ENCODE measurements around the gene SYNJ1. TPM values are rescaled to one million over a fixed set of nuclear protein-coding genes. Genes with fewer than 3 reads are reported as not detected.
"Not testable (repeated sequence)": the region's sequence is repeated elsewhere in the genome, so short reads cannot be mapped to it uniquely, and the experiment has no call there.

SYNJ1 gene
- polyA plus RNA-seq, 3 donors, result 15.0 to 15.9 (median 15.6) TPM

DNA sequence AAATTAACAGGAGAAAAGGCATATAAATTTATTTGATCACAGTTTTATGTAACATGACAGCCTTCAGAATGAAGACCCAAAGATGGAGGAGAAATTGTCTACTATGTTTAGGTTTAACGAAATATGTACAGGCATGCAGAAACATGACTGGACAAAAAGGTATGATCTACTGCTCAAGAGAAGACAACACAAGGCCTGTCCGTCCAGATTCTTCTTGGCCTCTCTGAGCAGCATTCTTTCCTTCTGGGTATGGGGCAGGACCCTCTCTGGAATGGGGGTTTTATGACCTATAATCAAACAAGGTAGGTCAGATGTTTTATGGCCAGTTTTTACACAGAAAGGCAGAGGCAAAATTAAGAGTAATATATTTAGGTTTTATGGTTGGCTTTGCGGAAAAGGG, 13.5 kb upstream of the SYNJ1 start:
- DNase-seq (ENCODE audit: low read depth in 3 of 3, low spot score in 2 of 3), result no peak

DNA sequence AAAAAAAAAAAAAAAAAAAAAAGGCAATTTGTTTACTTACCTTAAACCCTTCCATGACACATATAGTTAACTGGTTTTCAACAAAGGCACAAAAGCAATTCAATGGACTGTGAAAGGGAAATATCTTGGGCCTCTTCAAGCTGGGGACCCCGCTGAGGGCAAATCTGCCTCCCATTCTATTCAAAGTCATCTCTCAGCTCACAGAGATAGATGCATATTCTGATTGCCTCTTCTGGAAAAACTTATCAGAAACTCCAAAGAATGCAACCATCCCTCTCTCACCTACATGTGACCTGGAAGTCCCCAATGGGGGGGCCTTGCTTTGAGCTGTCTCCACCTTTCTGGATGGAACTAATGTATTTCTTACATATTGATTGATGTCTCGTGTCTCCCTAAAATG, 12.1 kb upstream of the SYNJ1 start:
- DNase-seq (ENCODE audit: low read depth in 3 of 3, low spot score in 2 of 3), result no peak

DNA sequence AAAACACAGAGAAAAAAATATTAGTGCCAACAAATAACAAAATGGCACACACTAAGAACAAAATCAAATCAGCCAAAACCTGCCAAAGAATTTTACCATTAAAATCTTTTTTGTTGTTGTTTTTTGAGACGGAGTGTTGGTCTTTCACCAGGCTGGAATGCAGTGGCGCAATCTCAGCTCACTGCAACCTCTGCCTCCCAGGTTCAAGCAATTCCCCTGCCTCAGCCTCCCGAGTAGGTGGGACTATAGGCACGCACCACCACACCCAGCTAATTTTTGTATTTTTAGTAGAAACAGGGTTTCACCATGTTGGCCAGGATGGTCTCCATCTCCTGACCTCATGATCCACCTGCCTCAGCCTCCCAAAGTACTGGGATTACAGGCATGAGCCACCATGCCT, 8.3 kb upstream of the SYNJ1 start:
- not testable (repeated sequence) for DNase-seq (ENCODE audit: low read depth in 3 of 3, low spot score in 2 of 3)

DNA sequence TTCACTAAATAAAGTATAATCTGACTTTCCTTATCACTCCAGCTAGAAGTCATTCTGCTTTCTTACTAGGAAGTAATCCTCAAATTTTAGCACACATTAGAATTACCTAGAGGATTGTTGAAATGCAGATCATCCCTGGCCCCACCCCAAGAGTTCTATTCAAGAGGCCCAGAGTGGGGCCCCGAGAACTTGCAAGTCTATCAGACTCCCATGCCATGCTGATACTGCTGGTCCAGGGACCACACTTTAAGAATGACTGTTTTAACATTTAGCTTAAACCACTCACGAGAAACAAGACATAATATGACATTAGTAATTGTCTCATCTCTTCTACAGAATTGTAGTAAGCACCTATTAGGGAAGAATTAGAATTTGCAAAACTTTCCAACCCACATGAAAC, 7.7 kb upstream of the SYNJ1 start:
- DNase-seq (ENCODE audit: low read depth in 3 of 3, low spot score in 2 of 3), result no peak

DNA sequence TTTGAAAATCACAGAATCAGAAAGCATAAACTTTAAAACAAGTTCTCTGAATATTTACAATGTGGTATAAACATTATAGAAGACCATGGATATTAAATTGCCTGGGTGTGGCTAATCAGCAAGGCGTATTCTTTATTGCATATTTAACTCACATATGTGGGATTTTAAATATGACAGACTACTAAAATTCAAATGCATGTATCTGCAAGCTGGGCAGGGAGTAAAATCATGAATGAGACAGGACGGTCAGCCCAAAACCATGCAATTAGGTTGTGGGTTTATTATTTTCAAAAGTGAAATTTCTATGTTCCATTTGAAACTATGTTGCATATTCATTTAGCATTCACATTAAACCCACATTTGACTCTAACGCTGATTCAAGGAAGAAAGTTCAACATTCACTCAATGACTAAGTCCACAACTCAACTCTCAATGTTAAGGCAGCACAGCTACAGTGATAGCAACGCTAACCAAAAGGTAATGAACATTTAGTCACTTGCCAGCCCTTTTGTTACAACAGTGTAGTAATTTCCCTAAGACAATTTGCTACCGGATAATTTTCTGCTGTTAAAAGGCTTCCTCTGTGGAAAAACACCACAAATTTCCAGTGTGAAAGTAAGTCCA, 6.3 kb upstream of the SYNJ1 start:
- DNase-seq (ENCODE audit: low read depth in 3 of 3, low spot score in 2 of 3), result no peak

DNA sequence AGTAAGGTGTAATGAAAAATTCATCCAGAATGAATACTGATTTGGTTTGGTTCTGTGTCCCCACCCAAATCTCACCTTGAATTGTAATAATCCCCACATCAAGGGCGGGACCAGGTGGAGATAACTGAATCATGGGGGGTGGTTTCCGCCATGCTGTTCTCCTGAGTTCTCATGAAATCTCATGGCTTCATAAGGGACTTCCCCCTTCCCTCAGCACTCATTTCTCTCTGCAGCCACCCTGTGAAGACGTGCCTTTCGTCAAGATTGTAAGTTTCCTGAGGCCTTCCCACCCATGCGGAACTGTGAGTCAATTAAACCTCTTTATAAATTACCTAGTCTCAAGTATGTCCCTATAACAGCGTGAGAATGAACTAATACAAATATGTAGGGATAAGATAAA, 5.5 kb upstream of the SYNJ1 start:
- no peak for DNase-seq (ENCODE audit: low read depth in 3 of 3, low spot score in 2 of 3)

DNA sequence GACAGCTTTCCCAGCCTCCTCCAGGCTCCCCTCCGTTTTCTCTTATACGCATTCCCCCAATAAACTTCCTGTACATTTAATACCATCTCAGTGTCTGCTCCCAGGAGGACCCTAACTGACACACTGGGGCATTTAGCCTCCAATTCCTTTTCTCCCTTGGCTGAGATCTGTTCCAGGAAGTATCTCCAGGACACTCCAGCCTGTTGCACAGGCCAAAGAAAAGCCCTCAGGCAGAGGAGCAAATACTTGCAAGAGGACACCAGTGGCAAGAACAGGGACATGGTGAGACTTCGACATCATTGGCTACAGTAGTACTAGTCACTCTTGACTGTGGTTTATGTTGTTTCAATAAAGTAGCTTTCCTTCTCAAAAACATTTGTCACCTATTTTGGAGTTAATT, 4.7 kb upstream of the SYNJ1 start:
- DNase-seq (ENCODE audit: low read depth in 3 of 3, low spot score in 2 of 3), result no peak

DNA sequence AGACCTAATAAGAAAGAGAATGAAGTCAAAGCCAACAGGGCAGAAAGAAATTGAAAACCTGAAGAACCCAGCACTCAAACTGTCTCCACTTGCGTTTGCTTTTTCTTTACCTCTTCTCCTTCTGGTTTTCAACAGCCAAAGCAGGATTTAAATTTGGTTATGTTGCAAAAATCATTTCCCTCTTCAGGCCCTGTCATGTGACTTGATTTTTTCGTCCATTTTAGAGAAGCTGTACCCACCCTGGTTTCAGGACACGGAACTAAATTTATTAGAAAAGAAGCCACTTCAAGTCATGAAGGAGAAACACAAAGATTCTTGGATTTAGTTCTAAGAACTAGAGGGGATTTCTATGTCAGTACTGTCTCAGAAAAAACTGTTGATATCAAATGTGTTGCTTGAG, 1.0 kb upstream of the SYNJ1 start:
- DNase-seq (ENCODE audit: low read depth in 3 of 3, low spot score in 2 of 3), result no peak

DNA sequence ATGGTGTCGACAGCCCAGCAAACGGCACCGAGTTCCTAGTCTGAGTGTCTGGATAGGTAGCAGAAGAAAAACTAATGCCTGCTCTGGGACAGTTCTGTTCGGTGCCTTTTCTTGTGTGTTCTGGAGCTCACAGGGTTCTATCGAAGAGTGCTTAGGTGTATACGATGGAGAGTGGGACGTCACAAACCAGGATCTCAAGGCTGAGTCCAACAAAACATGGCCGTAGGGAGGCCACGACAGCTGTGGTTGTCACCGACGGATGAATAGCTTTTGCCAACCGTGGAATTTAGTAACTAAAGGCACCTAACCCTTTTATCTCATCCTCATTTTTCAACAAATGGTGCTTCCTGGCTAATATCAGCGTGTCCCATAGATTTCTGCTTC, 635 bp upstream of the SYNJ1 start:
- no peak for DNase-seq (ENCODE audit: low read depth in 3 of 3, low spot score in 2 of 3)

DNA sequence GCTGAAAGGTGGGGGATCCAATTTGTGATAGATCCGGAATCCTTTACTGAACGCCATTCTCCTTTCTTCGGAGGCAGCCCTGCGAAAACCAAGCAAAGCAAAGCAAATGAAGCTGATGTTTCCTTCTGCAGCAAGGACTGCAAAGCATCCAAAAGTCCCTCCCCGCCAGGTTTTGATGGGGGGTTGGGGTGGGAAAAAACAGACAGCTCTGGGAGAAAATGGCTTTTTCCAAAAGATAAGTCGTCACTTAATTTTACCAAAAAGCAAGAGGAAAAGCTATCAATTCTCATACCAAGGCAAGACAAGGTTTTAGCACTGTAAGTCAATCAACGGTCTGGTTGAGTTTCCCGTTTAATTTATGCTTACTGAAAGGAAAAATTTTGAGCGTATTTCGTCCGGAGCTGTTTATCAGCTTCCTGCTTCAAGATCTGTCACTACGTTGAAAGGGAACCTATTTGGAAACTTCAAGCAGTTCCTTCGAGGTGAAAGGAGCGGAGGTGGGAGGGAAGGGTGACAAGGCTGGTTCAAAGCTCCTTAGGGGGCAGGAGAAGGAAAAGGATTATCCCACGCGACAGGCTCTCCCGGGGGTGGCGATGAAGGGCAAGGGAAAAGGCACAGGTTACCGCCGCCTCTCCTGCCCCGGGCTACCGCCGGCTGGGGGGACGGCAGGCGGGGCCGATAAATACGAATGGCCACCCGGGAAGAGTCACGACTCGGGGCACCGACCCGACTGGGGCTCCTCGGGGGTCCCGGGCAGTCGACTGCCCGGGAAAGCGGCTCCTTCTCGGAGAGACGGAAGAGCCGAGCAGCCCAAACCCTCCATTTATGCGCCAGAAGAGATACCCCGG, 750 bp downstream of the SYNJ1 start:
- peak in 1 of 3 donors; percentile 31 for DNase-seq (ENCODE audit: low read depth in 3 of 3, low spot score in 2 of 3)

DNA sequence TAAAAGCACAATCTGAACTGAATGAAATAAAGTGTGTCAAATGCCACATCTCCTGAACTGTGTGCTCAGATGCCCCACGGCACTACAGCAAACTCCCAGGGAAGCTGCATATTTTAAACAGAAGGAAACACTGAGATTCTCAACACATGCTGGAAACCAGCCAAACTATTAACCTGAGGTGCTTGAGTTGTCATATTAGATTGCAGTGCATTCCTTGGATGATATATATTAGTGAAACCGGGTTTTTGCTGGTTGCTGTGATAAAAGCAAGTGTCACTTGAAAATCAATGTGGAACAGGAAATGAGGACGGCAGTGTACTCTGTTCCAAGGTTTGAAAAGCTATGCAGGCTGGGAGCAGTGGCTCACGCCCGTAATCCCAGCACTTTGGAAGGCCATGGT, 8.7 kb downstream of the SYNJ1 start:
- DNase-seq (ENCODE audit: low read depth in 3 of 3, low spot score in 2 of 3), result no peak

DNA sequence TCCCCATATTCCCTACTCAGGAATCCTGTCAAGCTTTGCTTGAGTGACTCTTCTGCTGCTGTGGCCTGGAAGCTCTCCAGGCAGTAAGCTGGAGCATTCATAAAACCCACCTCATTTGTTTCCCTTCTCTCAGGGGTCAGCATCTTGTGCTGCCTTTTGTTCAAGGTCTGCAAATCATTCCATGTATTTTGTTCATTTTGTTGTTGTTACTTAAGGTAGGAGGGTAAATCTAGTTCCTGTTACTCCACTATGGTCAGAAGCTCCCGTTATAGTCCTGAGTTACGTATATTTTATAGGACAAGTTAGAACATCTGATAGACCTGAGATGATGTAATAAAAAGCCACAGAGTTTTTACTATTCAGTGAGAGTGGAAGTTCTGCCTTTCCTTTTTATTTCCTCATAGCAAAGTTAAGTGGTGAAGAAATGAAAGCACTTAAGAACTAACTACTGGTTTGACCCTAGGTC, 9.9 kb downstream of the SYNJ1 start:
- DNase-seq (ENCODE audit: low read depth in 3 of 3, low spot score in 2 of 3), result no peak

DNA sequence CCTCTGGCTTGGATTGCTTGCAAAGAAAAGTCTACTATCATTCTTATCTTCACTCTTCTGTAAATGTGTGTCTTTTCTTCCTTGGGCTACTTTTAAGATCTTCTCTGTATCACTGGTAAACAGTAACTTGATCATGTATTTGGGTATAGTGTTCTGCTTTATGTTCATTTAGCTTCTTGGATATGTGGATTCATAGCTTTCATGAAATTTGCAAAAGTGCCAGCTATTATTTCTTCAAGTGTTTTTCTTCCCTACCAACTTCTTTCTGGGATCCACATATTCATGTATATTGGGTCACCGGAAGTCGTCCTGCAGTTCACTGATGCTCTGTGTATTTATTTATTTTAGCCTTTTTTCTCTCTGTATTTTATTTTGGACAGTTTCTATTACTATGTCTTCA, 11.3 kb downstream of the SYNJ1 start:
- no peak for DNase-seq (ENCODE audit: low read depth in 3 of 3, low spot score in 2 of 3)

DNA sequence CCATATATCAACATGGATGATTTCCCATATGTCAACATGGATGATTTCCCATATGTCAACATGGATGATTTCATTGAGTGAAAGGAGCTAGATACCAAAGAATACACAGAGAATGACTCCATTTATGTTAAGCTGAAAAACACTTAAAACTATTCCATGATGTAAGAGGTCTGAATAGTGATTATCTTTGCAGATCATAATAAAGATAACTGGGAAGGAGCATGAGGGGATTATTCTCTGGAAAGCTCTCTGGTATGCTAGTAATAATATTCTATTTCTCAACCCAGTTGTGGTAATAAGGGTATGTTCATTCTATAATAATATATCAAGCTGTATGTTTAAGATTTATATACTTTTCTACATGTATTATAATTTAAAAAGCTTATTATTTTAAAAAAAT, 14.1 kb downstream of the SYNJ1 start:
- no peak for DNase-seq (ENCODE audit: low read depth in 3 of 3, low spot score in 2 of 3)

DNA sequence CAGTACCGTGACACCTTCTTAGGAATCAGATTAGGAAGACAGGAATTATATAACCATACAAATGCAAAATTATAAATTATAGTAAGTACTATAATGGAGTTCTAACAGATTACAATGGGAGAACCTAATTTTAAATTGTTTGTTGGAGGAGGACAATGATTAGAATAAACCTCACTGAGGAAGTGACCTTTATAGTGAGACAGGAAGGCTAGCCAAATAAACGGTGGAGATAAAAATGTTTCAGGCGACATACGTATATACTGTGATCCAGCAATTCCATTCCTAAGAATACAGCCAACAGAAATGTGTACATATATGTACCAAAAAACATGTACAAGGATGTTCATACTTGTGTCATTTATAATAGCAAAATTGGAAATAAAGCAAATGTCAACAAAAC, 15.2 kb downstream of the SYNJ1 start:
- DNase-seq (ENCODE audit: low read depth in 3 of 3, low spot score in 2 of 3), result no peak

DNA sequence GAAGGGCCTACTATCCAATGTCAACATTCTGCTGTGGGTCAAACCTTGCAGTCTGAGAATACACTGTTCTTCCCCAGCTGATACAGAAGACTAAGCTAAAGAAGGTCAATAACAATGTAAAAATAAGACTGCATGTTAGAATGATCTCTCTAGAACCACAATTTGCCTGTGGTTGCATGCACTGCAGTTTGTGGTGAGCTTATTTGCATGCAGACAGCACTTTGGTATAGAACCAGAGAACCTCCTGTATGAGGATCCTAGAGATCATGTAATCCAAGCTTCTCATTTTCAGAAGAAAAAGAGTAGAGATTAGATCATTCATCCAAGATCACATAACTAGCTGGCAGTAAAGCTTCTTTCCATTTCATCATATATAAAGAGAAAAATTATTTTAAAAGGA, 15.8 kb downstream of the SYNJ1 start:
- no peak for DNase-seq (ENCODE audit: low read depth in 3 of 3, low spot score in 2 of 3)

DNA sequence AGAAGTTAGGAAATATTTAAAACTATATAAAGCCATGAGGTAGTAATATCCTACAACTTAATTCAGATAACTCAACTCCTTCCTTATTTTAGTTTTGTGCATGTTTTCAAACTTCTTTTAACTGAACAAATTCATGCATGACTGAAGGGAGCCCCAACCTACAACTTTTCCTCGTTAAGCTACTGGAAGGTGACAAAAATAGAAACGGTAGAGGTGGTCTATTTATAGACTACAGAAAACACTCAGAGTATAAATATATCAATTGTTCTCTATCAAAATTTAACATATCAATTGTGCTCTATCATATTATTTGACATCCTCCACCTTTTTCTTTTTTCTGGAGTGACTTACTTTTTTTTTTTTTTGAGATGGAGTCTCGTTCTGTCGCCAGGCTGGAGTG, 16.8 kb downstream of the SYNJ1 start:
- DNase-seq (ENCODE audit: low read depth in 3 of 3, low spot score in 2 of 3), result no peak

DNA sequence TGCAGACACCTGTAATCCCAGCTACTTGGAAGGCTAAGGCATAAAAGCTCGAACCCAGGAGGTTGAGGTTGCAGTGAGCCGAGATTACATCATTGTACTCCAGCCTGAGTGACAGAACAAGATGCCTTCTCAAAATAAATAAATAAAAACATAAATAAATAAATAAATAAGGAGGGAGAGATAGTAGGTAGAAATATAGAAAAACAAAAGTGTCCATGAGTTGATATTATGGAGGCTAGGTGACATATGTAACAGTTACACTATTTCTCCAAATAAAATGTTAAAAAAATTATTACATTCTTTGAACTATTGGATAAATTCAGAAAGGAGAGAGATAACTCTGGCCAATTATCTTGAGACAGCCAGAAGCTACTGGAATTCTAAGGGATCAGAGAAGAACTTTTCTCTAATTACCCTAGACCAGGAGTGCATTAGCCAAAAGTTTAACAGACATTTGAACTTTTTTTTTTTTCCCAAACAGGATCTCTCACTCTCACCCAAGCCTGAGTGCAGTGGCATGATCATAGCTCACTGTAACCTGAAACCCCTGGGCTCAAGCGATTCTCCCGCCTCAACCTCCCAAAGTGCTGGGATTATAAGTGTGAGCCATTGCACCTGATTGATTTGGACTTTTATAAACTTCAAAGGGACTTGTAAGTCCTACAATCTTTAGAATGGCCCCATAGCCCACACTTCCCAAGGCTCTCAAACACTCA, 17.6 kb downstream of the SYNJ1 start:
- DNase-seq (ENCODE audit: low read depth in 3 of 3, low spot score in 2 of 3), result no peak

DNA sequence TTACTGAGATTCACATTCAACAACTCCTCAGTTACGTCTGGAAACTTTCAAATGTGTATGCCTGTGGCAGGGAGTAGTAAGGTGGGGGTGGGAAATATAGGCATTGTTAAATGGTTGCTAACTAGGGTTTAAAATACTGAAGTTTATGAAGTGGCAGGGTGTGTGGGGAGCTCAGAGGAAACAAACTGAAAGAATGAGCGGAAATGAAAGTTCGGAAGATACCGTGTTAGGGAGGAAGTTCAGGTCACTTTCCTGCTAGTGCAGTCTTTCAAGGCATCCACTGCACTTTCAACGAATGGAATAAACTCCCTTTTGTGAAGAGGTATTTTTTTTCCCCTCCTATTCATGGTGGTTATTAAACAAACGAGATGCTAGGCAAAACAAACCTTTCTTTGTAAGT, 19.7 kb downstream of the SYNJ1 start:
- no peak for DNase-seq (ENCODE audit: low read depth in 3 of 3, low spot score in 2 of 3)

DNA sequence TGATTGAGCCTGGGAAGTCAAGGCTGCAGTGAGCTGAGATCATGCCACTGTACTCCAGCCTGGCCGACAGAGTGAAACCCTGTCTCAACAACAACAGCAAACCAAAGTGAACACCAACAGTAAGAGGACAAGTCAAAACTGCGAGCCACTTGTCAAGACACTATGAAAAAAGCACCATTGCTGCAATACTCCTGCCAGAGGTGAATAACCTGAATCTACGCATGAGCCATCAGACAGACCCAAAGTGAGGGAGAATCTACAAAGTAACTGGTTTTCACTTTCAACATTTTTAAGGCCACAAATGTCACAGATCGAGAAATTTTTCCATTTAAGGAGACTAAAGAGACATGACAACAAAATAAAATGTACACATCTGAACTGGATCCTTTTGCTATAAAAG, 21.9 kb downstream of the SYNJ1 start:
- DNase-seq (ENCODE audit: low read depth in 3 of 3, low spot score in 2 of 3), result no peak

DNA sequence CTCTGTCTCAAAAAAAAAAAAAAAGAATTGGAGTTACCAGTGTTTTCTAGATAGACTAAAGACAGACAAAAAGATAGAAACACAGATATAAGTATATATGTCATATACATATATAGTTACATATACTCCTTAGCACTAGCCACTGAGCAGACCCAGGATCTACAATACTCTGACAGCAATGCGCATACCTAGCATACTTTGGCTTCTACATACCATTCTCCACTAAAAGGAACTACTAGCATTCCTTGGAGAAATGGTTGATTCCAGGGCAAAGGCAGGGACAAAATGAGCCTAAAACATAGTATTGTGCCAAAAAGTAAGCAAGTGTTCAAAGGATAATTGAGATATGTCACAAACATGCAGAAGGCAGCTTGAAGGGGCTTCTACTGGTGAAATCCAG, 22.7 kb downstream of the SYNJ1 start:
- DNase-seq (ENCODE audit: low read depth in 3 of 3, low spot score in 2 of 3), result no peak

DNA sequence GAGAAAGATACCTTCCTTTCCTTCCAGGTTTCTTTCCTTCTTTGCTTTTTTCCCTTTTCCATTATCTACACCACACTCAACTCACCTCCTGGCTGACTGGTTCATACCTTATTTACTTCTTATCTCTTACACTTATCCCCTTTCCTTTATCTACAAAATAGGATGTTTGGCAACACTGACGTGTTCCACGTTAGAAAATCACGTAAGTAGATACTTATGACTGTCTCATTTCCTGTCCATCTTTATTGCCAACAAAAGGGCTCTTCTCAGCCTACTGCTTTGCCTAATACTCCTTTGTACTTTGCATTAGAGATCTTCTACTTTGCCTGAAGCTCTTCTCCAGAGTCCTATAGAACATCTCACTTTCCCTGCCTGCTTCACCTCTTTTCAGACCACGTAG, 25.1 kb downstream of the SYNJ1 start:
- no peak for DNase-seq (ENCODE audit: low read depth in 3 of 3, low spot score in 2 of 3)

All from right renal cortex interstitium (tissue), 3 donors.